ENCODE measurements around the gene LCP2. TPM values are rescaled to one million over a fixed set of nuclear protein-coding genes. Genes with fewer than 3 reads are reported as not detected.
A peak's percentile ranks its signal among the peaks of the same experiment; 100 is the strongest.

Gene LCP2
- total and polyA plus RNA-seq, 2 donors (not counting 1 experiment from before 2014, with no cell fraction given) = 11.7 to 13.9 TPM

DNA sequence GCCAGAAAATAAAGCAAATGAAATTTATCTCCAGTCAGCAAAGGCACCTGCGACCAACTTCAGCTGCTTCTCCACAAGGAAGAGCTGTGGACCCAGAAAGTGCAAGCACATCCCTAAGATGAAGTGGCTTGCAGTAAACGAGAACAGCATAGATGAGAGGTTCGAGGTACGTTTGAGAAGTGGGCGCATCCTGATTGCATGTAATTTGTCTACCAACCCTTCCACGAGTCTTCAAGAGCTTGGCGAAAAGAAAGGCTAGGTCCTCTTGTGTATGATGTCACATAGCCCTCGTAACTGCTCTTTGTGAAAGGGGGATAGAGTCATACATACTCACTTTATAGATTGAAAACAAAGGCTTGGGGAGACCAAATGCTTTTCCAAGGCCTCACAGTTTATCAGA, 6.0 kb upstream of the LCP2 start:
- CTCF ChIA-PET = interaction anchor here (1.0 to 1.9 kb wide), 5 partner anchors 21 to 37 kb away, joined by 3 to 10 read pairs (median 4); no protein-coding TSS in a partner anchor
- Histone ChIP-seq H3K27ac (ENCODE audit: low read length in 2 of 2) (no peak overlapping the region), H3K4me2 (replicated peaks; ENCODE audit: low read depth, low read length, poor library complexity, severe bottlenecking) (peak overlapping the region; percentile 72), H3K79me2 (ENCODE audit: control insufficient read depth, insufficient read depth, low read length) (no peaks in the 10 kb centered on the region), H3K36me3 (replicated peaks in 1 of 2; ENCODE audit: control extremely low read depth in 1 of 2, control insufficient read depth in 1 of 2, extremely low read depth in 1 of 2, insufficient read depth in 2 of 2, low read length in 1 of 2) (no peaks in the 10 kb centered on the region), H3K9ac (ENCODE audit: low read length) (no peak overlapping the region), H3K4me1 (ENCODE audit: control insufficient read depth in 2 of 2, insufficient read depth in 2 of 2, low read length in 2 of 2) (peaks cover 19 to 23% of the 10 kb centered on the region in 2 donors), H3K9me3 (ENCODE audit: control extremely low read depth in 1 of 3, control insufficient read depth in 2 of 3, insufficient read depth in 1 of 3, low read length in 2 of 3) (no peaks in the 10 kb centered on the region), H2AFZ (ENCODE audit: insufficient read depth, low read depth, low read length, poor library complexity, severe bottlenecking) (no peak overlapping the region), H4K20me1 (ENCODE audit: control insufficient read depth, insufficient read depth, low read length, poor library complexity, severe bottlenecking) (no peaks in the 10 kb centered on the region), H3K27me3 (replicated peaks in 1 of 4; ENCODE audit: control extremely low read depth in 1 of 4, control insufficient read depth in 3 of 4, insufficient read depth in 4 of 4, low read length in 3 of 4) (peaks cover 0 to 2% (median 0%) of the 10 kb centered on the region in 4 experiments), H3K4me3 (ENCODE audit: control extremely low read depth in 1 of 5, extremely low read depth in 1 of 5, insufficient read depth in 1 of 5, low read depth in 2 of 5, low read length in 4 of 5) (no peak overlapping the region)
- intact Hi-C loops (cut with micrococcal nuclease) = loop anchor here (1.0 to 5.0 kb wide), 2 partner anchors 10 to 36 kb away; no protein-coding TSS in a partner anchor
- DNase-seq = no peak
- H3K9me3 Mint-ChIP-seq (ENCODE audit: insufficient read depth) = no peaks in the 10 kb centered on the region
- TF ChIP-seq, protein P1, sequence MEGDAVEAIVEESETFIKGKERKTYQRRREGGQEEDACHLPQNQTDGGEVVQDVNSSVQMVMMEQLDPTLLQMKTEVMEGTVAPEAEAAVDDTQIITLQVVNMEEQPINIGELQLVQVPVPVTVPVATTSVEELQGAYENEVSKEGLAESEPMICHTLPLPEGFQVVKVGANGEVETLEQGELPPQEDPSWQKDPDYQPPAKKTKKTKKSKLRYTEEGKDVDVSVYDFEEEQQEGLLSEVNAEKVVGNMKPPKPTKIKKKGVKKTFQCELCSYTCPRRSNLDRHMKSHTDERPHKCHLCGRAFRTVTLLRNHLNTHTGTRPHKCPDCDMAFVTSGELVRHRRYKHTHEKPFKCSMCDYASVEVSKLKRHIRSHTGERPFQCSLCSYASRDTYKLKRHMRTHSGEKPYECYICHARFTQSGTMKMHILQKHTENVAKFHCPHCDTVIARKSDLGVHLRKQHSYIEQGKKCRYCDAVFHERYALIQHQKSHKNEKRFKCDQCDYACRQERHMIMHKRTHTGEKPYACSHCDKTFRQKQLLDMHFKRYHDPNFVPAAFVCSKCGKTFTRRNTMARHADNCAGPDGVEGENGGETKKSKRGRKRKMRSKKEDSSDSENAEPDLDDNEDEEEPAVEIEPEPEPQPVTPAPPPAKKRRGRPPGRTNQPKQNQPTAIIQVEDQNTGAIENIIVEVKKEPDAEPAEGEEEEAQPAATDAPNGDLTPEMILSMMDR (IDR thresholded peaks at IDR 0.05) = no peak
- no peak for TF ChIP-seq EZH2 (IDR thresholded peaks at IDR 0.05; ENCODE audit: borderline replicate concordance, insufficient read depth, low read depth, low read length, poor library complexity, severe bottlenecking)
- WGBS (ENCODE audit: insufficient coverage) = 60% methylated on average over 3 of the region's 8 CpGs
- no peak overlapping the region for H3K27ac Mint-ChIP-seq
- peaks cover 33% of the 10 kb centered on the region for H3K4me1 Mint-ChIP-seq
- H3K4me3 Mint-ChIP-seq = peak overlapping the region; percentile 6
- peaks cover 8% of the 10 kb centered on the region for H3K27me3 Mint-ChIP-seq
- POLR2A ChIA-PET = interaction anchor here (1.7 kb wide), 1 partner anchor 30 kb away, joined by 4 read pairs; no protein-coding TSS in a partner anchor
- ATAC-seq (ENCODE audit: low read depth) = no peak

All from B cell (primary cell).